ENCODE data around the gene RPS6KC1.
"Not testable (repeated sequence)": the region's sequence is repeated elsewhere in the genome, so short reads cannot be mapped to it uniquely, and the experiment has no call there.

The RPS6KC1 gene

GRCh38 chr1:213107613-213108012 is 56.6 kb downstream of the RPS6KC1 start:
- no peak for DNase-seq

GRCh38 chr1:213110349-213111300 is 59.6 kb downstream of the RPS6KC1 start:
- no peak for DNase-seq

GRCh38 chr1:213111502-213111901 is 60.5 kb downstream of the RPS6KC1 start:
- no peak for DNase-seq

- not testable (repeated sequence) for DNase-seq
Measured at GRCh38 chr1:213112723-213113122, 61.7 kb downstream of the RPS6KC1 start.

GRCh38 chr1:213117699-213118180 is 66.7 kb downstream of the RPS6KC1 start:
- not testable (repeated sequence) for DNase-seq

- no peak for DNase-seq
Measured at GRCh38 chr1:213119794-213120193, 68.8 kb downstream of the RPS6KC1 start.

- no peak for DNase-seq
Measured at GRCh38 chr1:213120386-213120785, 69.3 kb downstream of the RPS6KC1 start.

- no peak for DNase-seq
Measured at GRCh38 chr1:213120961-213121360, 69.9 kb downstream of the RPS6KC1 start.

- no peak for DNase-seq
Measured at GRCh38 chr1:213122514-213122929, 71.5 kb downstream of the RPS6KC1 start.

- no peak for DNase-seq
Measured at GRCh38 chr1:213123087-213123486, 72.0 kb downstream of the RPS6KC1 start.

GRCh38 chr1:213123536-213123935 is 72.5 kb downstream of the RPS6KC1 start:
- no peak for DNase-seq

- no peak for DNase-seq
Measured at GRCh38 chr1:213124590-213124989, 73.5 kb downstream of the RPS6KC1 start.

- DNase-seq = no peak
Measured at GRCh38 chr1:213125643-213126042, 74.6 kb downstream of the RPS6KC1 start.

- DNase-seq = no peak
Measured at GRCh38 chr1:213127074-213127473, 76.0 kb downstream of the RPS6KC1 start.

GRCh38 chr1:213131851-213132655 is 81.0 kb downstream of the RPS6KC1 start:
- no peak for DNase-seq

- no peak for DNase-seq
Measured at GRCh38 chr1:213135572-213135971, 84.5 kb downstream of the RPS6KC1 start.

GRCh38 chr1:213136190-213136917 is 85.3 kb downstream of the RPS6KC1 start:
- DNase-seq = no peak

GRCh38 chr1:213138391-213138790 is 87.3 kb downstream of the RPS6KC1 start:
- no peak for DNase-seq

- no peak for DNase-seq
Measured at GRCh38 chr1:213138892-213139291, 87.9 kb downstream of the RPS6KC1 start.

- no peak for DNase-seq
Measured at GRCh38 chr1:213148905-213149304, 97.9 kb downstream of the RPS6KC1 start.

GRCh38 chr1:213150090-213150489 is 99.0 kb downstream of the RPS6KC1 start:
- DNase-seq = not testable (repeated sequence)

- no peak for DNase-seq
Measured at GRCh38 chr1:213154056-213154685, 103.1 kb downstream of the RPS6KC1 start.
